Measurements from ENCODE around the gene TGM3.

TGM3 gene

DNA sequence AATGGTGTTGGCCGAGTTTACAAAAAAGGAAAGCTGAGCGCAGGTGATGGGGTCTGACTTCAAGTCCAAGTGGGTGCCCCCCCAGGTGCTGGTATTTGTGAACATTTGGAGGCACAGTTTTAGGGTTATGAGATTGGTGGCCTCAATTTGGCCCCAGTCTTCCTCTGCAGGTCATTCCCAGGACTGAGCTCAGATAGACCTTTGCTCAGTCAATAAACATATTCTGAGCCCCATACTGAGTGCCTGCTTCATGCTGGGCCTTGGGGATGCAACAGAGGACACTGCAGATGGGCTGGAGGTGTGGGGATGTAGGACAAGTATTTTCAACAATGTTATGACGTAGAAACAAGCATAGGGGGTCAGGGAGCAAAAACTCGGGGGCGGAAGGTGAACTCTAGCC, 33.5 kb downstream of the TGM3 start:
- TF ChIP-seq, protein P1, sequence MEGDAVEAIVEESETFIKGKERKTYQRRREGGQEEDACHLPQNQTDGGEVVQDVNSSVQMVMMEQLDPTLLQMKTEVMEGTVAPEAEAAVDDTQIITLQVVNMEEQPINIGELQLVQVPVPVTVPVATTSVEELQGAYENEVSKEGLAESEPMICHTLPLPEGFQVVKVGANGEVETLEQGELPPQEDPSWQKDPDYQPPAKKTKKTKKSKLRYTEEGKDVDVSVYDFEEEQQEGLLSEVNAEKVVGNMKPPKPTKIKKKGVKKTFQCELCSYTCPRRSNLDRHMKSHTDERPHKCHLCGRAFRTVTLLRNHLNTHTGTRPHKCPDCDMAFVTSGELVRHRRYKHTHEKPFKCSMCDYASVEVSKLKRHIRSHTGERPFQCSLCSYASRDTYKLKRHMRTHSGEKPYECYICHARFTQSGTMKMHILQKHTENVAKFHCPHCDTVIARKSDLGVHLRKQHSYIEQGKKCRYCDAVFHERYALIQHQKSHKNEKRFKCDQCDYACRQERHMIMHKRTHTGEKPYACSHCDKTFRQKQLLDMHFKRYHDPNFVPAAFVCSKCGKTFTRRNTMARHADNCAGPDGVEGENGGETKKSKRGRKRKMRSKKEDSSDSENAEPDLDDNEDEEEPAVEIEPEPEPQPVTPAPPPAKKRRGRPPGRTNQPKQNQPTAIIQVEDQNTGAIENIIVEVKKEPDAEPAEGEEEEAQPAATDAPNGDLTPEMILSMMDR (IDR thresholded peaks at IDR 0.05), result no peak
- TF ChIP-seq ZFX (IDR thresholded peaks at IDR 0.05; ENCODE audit: borderline replicate concordance), result no peak
- H3K27ac ChIP-seq, result no peak overlapping the region

DNA sequence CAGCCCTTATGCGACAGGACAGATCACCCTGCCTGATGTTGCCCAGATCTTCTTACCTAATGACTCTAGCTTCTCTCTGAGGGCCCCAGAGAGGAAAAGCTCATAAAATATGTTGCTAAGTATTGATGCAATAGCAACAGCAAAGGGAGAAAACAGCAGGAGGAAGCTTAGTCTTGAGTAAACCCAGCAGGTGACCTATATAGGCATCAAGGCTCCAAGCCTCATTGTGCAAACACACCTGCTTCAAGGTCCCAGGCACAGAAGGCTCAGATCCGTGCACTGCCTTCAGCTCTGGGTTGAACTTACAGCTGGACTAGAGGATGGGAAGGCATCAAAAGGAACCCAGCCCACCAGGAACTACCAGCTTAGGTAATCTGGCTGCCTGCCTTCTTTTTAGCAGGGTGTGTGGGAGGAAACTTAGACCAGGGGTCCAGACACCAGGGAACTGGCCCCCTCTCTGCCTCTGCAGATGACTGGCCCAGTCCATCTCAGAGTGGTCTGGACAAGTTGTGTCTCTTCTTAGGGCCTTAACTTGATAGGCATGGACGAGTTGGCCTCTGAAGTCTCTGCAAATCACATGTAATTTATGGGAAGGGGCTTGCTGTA, 34.4 kb downstream of the TGM3 start:
- TF ChIP-seq, protein P1 (IDR thresholded peaks at IDR 0.05), result no peak

DNA sequence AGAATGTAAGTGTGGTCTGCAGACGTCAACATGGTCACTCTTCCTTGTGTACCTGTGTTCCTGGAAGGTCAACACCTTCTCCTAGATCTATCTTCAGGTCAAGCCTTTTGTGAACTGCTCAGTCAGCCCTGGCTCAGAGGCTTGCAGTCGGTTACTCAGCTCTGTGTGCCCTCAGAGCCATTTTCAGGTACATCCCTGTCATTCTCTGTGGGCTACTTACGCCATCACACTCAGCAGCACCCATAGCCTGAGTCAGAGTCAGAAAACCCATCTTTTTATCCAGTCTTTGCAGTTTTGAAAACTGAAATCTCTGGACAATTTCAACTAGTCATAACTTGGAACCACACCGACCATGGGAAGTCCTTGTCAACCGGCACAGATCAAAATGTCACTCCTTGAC, 35.3 kb downstream of the TGM3 start:
- TF ChIP-seq, protein P1 (IDR thresholded peaks at IDR 0.05), result no peak
- TF ChIP-seq ZFX (IDR thresholded peaks at IDR 0.05; ENCODE audit: borderline replicate concordance), result no peak
- no peak overlapping the region for H3K27ac ChIP-seq

More for the DNA sequence above, 34.4 kb downstream of the TGM3 start:
- H3K27ac ChIP-seq, result no peak overlapping the region

DNA sequence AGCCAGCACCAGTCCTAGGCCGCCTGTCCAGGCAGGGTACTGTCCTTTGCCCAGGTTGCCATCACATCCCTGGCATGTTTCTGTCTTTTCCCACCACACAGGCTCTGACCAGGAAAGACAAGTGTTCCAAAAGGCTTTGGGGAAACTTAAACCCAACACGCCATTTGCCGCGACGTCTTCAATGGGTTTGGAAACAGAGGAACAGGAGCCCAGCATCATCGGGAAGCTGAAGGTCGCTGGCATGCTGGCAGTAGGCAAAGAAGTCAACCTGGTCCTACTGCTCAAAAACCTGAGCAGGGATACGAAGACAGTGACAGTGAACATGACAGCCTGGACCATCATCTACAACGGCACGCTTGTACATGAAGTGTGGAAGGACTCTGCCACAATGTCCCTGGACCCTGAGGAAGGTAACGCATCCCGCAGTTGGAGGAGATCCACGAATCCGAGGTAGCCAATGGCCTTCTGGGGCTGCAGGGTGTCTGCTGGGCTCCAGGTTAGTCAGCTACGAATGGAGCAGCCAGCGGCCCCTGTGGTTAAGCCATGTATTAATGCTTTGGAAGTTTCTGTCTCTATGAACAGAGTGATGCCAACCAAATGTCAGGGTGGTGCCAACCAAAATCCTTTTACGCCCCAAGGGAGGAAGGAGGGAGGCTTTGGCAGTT, 36.2 kb downstream of the TGM3 start:
- TF ChIP-seq ZFX (IDR thresholded peaks at IDR 0.05; ENCODE audit: borderline replicate concordance), result no peak
- H3K27ac ChIP-seq, result no peak overlapping the region

DNA sequence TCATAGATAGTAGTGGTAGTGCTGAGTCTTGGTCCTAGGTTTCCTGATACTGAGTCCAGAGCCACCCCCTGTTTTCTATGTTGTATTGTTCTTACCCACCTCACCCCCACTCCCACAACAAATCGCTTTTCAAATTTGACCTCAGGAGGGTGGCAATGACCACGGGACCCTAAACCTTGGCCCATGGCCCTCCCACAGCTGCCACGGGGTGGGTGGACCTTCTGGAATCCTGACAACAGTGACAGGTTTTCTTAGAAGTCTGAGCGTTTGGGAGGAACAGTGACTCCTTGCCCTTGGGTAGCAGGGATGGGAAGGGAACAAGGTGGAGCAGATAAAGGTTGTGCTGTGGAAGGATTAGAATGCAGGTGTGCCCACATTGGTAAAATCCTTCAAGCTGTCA, 36.9 kb downstream of the TGM3 start:
- TF ChIP-seq ZFX (IDR thresholded peaks at IDR 0.05; ENCODE audit: borderline replicate concordance), result no peak
- TF ChIP-seq, protein P1 (IDR thresholded peaks at IDR 0.05), result no peak

DNA sequence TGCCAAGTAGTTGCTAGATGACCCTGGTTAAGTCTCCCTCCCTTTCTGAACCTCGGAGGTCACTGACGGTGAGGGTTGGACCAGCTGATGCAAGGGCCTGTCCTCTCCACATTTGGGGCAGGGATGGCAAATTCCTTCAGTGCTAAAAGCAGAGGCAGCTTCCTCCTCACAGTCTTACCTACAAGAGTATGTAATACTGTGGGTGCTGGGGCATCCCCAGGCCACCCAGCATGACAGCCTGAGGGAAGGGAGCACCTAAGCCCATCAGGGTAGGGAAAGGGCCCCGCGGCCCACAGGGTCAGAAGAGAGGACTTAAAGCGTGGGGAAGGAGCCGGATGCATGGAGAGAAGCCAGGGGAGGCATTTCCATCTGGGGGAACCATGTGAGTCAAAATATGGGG, 38.0 kb downstream of the TGM3 start:
- H3K27ac ChIP-seq, result no peak overlapping the region
- no peak for TF ChIP-seq ZFX (IDR thresholded peaks at IDR 0.05; ENCODE audit: borderline replicate concordance)

More for the DNA sequence above, 36.9 kb downstream of the TGM3 start:
- H3K27ac ChIP-seq, result no peak overlapping the region

DNA sequence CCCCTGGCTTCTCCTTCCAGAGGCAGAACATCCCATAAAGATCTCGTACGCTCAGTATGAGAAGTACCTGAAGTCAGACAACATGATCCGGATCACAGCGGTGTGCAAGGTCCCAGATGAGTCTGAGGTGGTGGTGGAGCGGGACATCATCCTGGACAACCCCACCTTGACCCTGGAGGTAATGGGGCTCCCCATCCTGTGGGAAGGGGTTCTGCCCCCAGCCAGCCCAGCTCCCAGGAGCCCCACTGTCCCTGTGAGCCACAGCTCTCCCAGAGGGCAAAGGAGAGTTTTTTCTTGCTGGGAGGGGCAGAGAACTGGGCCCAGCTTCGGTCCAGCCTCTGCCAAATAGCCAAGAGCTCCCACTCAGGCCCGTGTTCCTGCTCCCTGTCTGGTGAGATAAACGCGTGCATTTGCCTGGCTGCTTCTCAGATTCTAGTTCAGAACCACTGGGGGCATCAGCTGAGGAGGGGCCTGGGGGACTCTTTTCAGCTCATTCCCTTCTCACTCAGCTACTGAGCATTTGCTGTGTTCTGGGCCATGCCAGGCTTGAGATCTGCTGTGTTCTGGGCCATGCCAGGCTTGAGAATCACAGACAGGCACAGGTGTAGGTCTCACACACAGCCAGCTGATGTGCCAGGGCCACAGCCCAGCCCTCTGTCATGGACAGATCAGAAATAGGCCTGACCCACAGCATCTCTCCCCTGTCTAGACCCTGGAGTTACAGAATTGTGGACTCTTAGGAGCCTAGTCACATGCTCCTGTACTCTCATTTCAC, 39.5 kb downstream of the TGM3 start:
- H3K27ac ChIP-seq, result no peak overlapping the region
- no peak for TF ChIP-seq ZFX (IDR thresholded peaks at IDR 0.05; ENCODE audit: borderline replicate concordance)
- TF ChIP-seq, protein P1 (IDR thresholded peaks at IDR 0.05), result no peak

DNA sequence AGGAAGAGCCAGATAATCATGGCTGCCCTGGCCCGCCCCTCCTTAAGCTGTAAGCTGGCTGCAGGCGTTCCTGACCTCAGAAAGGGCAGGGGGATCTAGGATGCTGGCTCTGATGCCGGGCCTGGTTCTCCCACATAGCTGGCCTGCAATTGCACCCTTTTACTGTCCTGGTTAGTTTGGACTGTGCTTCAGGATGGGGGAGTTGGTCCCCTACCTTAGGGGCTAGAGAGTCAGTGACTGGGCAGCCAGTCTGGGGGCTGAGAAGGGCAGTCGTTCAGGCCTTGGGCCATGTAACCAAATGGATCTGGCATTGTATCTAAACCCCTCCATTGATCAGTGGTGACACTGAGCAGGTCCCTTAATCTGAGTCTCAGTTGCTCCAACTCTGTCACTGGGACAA, 40.7 kb downstream of the TGM3 start:
- H3K27ac ChIP-seq, result peak overlapping the region; percentile 39; the same call in 1 of the 2 replicates
- TF ChIP-seq, protein P1 (IDR thresholded peaks at IDR 0.05), result no peak
- no peak for TF ChIP-seq ZFX (IDR thresholded peaks at IDR 0.05; ENCODE audit: borderline replicate concordance)
